GM23338 (cell line): Measurements from ENCODE around the gene DYNLT4. TPM values are rescaled to one million over a fixed set of nuclear protein-coding genes. Genes with fewer than 3 reads are reported as not detected.

Source experiments
- ATAC-seq: fragments of 200-7000 bp; cut with Tn5 transposase; 3 replicates; pipeline ENCODE4 v1.9.1; 2020
- DNase-seq: peaks from one replicate; pipeline ENCODE4 v3.0.0-alpha.2; 2015; ENCODE audit warnings: low spot score
- H2AFZ ChIP-seq: fragments of 200-600 bp; sonication (generic); 2 replicates; pipeline ENCODE4 v1.8.0; 2016; ENCODE audit warnings: antibody characterized with exemption, mild to moderate bottlenecking, moderate library complexity
- H3F3A ChIP-seq: fragments of 200-600 bp; sonication (generic); replicated peaks from 2 replicates; pipeline ENCODE4 v1.8.0; 2017; ENCODE audit warnings: antibody characterized with exemption, mixed run types, low read depth
- H3K27ac ChIP-seq: fragments of 200-600 bp; sonication (generic); 2 replicates; pipeline ENCODE4 v1.6.1; 2016; ENCODE audit warnings: low read depth
- H3K27me3 ChIP-seq: fragments of 200-600 bp; sonication (generic); 2 replicates; pipeline ENCODE4 v1.8.0; 2016; ENCODE audit warnings: mild to moderate bottlenecking, mixed run types, moderate library complexity; ENCODE audit not compliant: insufficient read depth
- H3K36me3 ChIP-seq: fragments of 200-600 bp; sonication (generic); 2 replicates; pipeline ENCODE4 v1.8.0; 2016; ENCODE audit warnings: mild to moderate bottlenecking; ENCODE audit not compliant: insufficient read depth
- H3K4me1 ChIP-seq: fragments of 200-600 bp; sonication (generic); 2 replicates; pipeline ENCODE4 v1.8.0; 2016; ENCODE audit warnings: mild to moderate bottlenecking, moderate library complexity; ENCODE audit not compliant: insufficient read depth
- H3K4me2 ChIP-seq: fragments of 200-600 bp; sonication (generic); 2 replicates; pipeline ENCODE4 v1.7.1; 2017; ENCODE audit warnings: mixed run types
- H3K4me3 ChIP-seq: fragments of 200-600 bp; sonication (generic); 2 replicates; pipeline ENCODE4 v1.6.1; 2016; ENCODE audit warnings: mixed run types
- H3K79me2 ChIP-seq: fragments of 200-600 bp; sonication (generic); replicated peaks from 2 replicates; pipeline ENCODE4 v1.8.0; 2017; ENCODE audit warnings: mild to moderate bottlenecking; ENCODE audit not compliant: insufficient read depth
- H3K9me2 ChIP-seq: fragments of 200-600 bp; sonication (generic); 2 replicates; pipeline ENCODE4 v1.8.0; 2017; ENCODE audit not compliant: insufficient read depth
- H4K20me1 ChIP-seq: fragments of 200-600 bp; sonication (generic); replicated peaks from 2 replicates; pipeline ENCODE4 v1.8.0; 2017; ENCODE audit warnings: mild to moderate bottlenecking; ENCODE audit not compliant: insufficient read depth
- H3K27ac Mint-ChIP-seq: 2 replicates; pipeline ENCODE4 v1.8.0; 2020; ENCODE audit warnings: inconsistent platforms, mild to moderate bottlenecking, moderate library complexity, mixed read lengths
- H3K27me3 Mint-ChIP-seq: 3 replicates; pipeline ENCODE4 v1.8.0; 2022; ENCODE audit warnings: low read depth, mild to moderate bottlenecking, moderate library complexity, mixed read lengths, inconsistent platforms; ENCODE audit not compliant: insufficient read depth, poor library complexity
- H3K36me3 Mint-ChIP-seq: 3 replicates; pipeline ENCODE4 v1.8.0; 2021; ENCODE audit warnings: low read depth, mild to moderate bottlenecking, inconsistent platforms, moderate library complexity, mixed read lengths
- H3K4me1 Mint-ChIP-seq: 3 replicates; pipeline ENCODE4 v1.8.0; 2020; ENCODE audit warnings: mild to moderate bottlenecking, inconsistent platforms, mixed read lengths
- H3K4me3 Mint-ChIP-seq: 3 replicates; pipeline ENCODE4 v1.8.0; 2021; ENCODE audit warnings: moderate library complexity, mild to moderate bottlenecking, inconsistent platforms, mixed read lengths
- H3K9me3 Mint-ChIP-seq: 3 replicates; pipeline ENCODE4 v1.8.0; 2020; ENCODE audit warnings: moderate library complexity, mild to moderate bottlenecking, inconsistent platforms, mixed read lengths
- CREB1 ChIP-seq: fragments of 250-450 bp; sonication (Bioruptor Pico); IDR thresholded peaks from 2 replicates; pipeline ENCODE4 v1.5.0; 2020; ENCODE audit warnings: low read depth, mild to moderate bottlenecking, moderate library complexity
- EZH2 ChIP-seq: fragments of 200-600 bp; sonication (generic); IDR thresholded peaks from one replicate; pipeline ENCODE4 v1.8.0; 2017; ENCODE audit warnings: antibody characterized with exemption, mild to moderate bottlenecking, low read depth; ENCODE audit not compliant: unreplicated experiment
- POLR2AphosphoS5 ChIP-seq: IDR thresholded peaks from 2 replicates; pipeline ENCODE4 v1.6.1; 2016; ENCODE audit warnings: antibody characterized with exemption, low read depth
- ZNF114 ChIP-seq: fragments of 250-450 bp; sonication (Bioruptor Pico); IDR thresholded peaks from 2 replicates; pipeline ENCODE4 v1.5.0; 2020; ENCODE audit warnings: mild to moderate bottlenecking, moderate library complexity
- ZNF331 ChIP-seq: fragments of 250-450 bp; sonication (Bioruptor Pico); IDR thresholded peaks from 2 replicates; pipeline ENCODE4 v1.5.0; 2020; ENCODE audit warnings: low read depth, mild to moderate bottlenecking, moderate library complexity
- polyA plus RNA-seq: library from polyadenylated mRNA; unstranded; fragments of >200 nt; fragmentation: Nextera tagmentation; extraction: Ambion mirVana; gene quantifications from 2 replicates; pipeline ENCODE4 v1.2.1, GENCODE V29; 2016
- total RNA-seq: library from RNA; depleted of rRNA; stranded (reverse); fragments of >200 nt; shearing (Covaris generic); gene quantifications from 2 replicates; pipeline ENCODE4 v1.2.3, GENCODE V29; 2014
- TF ChIP-seq, protein P1 (sequence below), 2 experiments: fragments of 200-600 bp in 1 of 2; sonication (generic) in 1 of 2; conservative IDR thresholded peaks; 2 replicates each; pipeline versions ENCODE4 v1.5.1 to v1.6.1; 2016 to 2017; ENCODE audit warnings: antibody characterized with exemption in 2 of 2, low read depth in 2 of 2, mild to moderate bottlenecking in 2 of 2, moderate library complexity in 1 of 2
- TF ChIP-seq, protein P2 (sequence below): IDR thresholded peaks from 2 replicates; pipeline ENCODE4 v1.6.1; 2016; ENCODE audit warnings: antibody characterized with exemption
- TF ChIP-seq, protein P3 (sequence below): fragments of 250-450 bp; sonication (Bioruptor Pico); IDR thresholded peaks from 2 replicates; pipeline ENCODE4 v1.5.0; 2020; ENCODE audit warnings: mild to moderate bottlenecking, moderate library complexity

DYNLT4 gene
- total and polyA plus RNA-seq, 2 experiments from 2014 or later: 0.73 TPM; not detected in 1

DNA sequence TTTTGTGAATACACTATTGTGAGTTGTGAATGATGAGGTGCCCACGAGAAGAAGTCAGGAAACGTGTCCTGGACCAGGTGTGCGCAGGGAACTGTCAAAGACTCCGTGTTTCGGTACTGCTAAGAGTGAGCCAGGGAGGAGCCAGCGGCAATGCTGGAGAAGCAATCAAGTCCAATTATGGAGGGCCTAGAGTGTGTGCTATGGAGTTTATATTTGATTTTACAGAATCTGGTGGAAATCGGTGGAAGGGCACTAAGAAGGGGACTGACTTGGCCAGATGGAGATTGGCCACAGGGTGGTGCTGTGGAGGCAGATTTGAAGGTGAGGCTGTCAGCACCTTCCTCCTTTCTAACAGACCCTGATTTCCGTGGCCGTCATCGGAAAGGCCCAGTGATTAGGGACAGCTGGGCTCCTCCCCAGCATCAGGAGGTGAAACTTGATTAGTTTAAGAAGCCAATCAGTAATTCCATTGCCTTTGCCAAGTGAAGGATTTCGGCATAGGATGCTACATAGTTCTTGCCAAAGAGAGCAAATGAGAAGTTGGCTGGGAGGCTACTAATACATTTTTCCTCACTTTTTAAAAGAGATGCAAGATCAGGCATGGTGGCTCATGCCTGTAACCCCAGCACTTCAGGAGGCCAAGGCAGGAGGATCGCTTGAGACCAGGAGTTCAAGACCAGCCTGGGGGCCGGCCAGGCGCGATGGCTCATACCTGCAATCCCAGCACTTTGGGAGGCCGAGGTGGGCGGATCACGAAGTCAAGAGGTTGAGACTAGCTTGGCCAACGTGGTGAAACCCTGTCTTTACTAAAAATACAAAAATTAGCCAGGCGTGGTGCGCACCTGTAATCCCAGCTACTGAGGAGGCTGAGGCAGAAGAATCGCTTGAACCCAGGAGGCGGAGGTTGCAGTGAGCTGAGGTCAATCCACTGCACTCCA is 28.9 kb upstream of the DYNLT4 start:
- TF ChIP-seq, protein P1, sequence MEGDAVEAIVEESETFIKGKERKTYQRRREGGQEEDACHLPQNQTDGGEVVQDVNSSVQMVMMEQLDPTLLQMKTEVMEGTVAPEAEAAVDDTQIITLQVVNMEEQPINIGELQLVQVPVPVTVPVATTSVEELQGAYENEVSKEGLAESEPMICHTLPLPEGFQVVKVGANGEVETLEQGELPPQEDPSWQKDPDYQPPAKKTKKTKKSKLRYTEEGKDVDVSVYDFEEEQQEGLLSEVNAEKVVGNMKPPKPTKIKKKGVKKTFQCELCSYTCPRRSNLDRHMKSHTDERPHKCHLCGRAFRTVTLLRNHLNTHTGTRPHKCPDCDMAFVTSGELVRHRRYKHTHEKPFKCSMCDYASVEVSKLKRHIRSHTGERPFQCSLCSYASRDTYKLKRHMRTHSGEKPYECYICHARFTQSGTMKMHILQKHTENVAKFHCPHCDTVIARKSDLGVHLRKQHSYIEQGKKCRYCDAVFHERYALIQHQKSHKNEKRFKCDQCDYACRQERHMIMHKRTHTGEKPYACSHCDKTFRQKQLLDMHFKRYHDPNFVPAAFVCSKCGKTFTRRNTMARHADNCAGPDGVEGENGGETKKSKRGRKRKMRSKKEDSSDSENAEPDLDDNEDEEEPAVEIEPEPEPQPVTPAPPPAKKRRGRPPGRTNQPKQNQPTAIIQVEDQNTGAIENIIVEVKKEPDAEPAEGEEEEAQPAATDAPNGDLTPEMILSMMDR (conservative IDR thresholded peaks at IDR 0.05; ENCODE audit: low read depth in 2 of 2): peak; percentile 93 to 95
- TF ChIP-seq, protein P2, sequence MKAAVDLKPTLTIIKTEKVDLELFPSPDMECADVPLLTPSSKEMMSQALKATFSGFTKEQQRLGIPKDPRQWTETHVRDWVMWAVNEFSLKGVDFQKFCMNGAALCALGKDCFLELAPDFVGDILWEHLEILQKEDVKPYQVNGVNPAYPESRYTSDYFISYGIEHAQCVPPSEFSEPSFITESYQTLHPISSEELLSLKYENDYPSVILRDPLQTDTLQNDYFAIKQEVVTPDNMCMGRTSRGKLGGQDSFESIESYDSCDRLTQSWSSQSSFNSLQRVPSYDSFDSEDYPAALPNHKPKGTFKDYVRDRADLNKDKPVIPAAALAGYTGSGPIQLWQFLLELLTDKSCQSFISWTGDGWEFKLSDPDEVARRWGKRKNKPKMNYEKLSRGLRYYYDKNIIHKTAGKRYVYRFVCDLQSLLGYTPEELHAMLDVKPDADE: no peak
- H3K27ac Mint-ChIP-seq: no peak overlapping the region

DNA sequence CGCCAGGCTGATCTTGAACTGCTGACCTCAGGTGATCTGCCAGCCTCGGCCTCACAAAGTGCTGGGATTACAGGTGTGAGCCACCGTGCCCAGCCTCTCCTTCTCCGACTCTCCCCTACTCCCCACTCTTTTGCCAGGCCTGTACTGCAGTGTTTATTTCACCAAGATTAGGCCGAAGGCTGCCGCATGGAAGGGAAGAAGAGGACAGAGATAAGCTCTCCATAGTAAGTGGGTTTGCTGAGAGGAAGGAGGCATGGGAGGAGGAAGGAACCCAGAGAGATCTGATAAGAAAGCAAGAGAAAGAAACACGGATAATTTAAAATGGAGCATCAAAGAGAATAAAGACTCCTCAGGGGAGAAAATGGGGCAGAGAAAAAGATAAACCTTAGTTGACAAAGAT is 27.2 kb upstream of the DYNLT4 start:
- no peaks in the 10 kb centered on the region for H3F3A ChIP-seq
- no peak overlapping the region for H2AFZ ChIP-seq
- H3K36me3 ChIP-seq: no peaks in the 10 kb centered on the region
- Mint-ChIP-seq H3K36me3 (no peaks in the 10 kb centered on the region), H3K9me3 (no peaks in the 10 kb centered on the region), H3K27me3 (peaks cover 5% of the 10 kb centered on the region), H3K4me3 (no peak overlapping the region), H3K4me1 (peaks cover 15% of the 10 kb centered on the region; the same call in 2 of the 3 replicates), H3K27ac (no peak overlapping the region)
- no peaks in the 10 kb centered on the region for H4K20me1 ChIP-seq
- no peak overlapping the region for H3K27ac ChIP-seq
- ATAC-seq (no peak), DNase-seq (no peak)
- no peak overlapping the region for H3K4me2 ChIP-seq
- H3K4me1 ChIP-seq: no peaks in the 10 kb centered on the region; the same call in 1 of the 2 replicates
- no peak overlapping the region for H3K4me3 ChIP-seq
- H3K27me3 ChIP-seq: no peaks in the 10 kb centered on the region
- no peaks in the 10 kb centered on the region for H3K79me2 ChIP-seq
- H3K9me2 ChIP-seq: no peaks in the 10 kb centered on the region
- TF ChIP-seq, protein P3, sequence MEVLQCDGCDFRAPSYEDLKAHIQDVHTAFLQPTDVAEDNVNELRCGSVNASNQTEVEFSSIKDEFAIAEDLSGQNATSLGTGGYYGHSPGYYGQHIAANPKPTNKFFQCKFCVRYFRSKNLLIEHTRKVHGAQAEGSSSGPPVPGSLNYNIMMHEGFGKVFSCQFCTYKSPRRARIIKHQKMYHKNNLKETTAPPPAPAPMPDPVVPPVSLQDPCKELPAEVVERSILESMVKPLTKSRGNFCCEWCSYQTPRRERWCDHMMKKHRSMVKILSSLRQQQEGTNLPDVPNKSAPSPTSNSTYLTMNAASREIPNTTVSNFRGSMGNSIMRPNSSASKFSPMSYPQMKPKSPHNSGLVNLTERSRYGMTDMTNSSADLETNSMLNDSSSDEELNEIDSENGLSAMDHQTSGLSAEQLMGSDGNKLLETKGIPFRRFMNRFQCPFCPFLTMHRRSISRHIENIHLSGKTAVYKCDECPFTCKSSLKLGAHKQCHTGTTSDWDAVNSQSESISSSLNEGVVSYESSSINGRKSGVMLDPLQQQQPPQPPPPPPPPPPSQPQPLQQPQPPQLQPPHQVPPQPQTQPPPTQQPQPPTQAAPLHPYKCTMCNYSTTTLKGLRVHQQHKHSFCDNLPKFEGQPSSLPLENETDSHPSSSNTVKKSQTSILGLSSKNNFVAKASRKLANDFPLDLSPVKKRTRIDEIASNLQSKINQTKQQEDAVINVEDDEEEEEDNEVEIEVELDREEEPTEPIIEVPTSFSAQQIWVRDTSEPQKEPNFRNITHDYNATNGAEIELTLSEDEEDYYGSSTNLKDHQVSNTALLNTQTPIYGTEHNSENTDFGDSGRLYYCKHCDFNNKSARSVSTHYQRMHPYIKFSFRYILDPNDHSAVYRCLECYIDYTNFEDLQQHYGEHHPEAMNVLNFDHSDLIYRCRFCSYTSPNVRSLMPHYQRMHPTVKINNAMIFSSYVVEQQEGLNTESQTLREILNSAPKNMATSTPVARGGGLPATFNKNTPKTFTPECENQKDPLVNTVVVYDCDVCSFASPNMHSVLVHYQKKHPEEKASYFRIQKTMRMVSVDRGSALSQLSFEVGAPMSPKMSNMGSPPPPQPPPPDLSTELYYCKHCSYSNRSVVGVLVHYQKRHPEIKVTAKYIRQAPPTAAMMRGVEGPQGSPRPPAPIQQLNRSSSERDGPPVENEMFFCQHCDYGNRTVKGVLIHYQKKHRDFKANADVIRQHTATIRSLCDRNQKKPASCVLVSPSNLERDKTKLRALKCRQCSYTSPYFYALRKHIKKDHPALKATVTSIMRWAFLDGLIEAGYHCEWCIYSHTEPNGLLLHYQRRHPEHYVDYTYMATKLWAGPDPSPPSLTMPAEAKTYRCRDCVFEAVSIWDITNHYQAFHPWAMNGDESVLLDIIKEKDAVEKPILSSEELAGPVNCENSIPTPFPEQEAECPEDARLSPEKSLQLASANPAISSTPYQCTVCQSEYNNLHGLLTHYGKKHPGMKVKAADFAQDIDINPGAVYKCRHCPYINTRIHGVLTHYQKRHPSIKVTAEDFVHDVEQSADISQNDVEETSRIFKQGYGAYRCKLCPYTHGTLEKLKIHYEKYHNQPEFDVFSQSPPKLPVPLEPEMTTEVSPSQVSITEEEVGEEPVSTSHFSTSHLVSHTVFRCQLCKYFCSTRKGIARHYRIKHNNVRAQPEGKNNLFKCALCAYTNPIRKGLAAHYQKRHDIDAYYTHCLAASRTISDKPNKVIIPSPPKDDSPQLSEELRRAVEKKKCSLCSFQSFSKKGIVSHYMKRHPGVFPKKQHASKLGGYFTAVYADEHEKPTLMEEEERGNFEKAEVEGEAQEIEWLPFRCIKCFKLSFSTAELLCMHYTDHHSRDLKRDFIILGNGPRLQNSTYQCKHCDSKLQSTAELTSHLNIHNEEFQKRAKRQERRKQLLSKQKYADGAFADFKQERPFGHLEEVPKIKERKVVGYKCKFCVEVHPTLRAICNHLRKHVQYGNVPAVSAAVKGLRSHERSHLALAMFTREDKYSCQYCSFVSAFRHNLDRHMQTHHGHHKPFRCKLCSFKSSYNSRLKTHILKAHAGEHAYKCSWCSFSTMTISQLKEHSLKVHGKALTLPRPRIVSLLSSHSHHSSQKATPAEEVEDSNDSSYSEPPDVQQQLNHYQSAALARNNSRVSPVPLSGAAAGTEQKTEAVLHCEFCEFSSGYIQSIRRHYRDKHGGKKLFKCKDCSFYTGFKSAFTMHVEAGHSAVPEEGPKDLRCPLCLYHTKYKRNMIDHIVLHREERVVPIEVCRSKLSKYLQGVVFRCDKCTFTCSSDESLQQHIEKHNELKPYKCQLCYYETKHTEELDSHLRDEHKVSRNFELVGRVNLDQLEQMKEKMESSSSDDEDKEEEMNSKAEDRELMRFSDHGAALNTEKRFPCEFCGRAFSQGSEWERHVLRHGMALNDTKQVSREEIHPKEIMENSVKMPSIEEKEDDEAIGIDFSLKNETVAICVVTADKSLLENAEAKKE (CRISPR knock-in tag): no peak
- TF ChIP-seq ZNF331 (CRISPR knock-in tag): no peak
- no peak for TF ChIP-seq ZNF114
- TF ChIP-seq EZH2: no peak
- no peak for TF ChIP-seq POLR2AphosphoS5
- TF ChIP-seq CREB1: no peak

More for the DNA sequence above, 28.9 kb upstream of the DYNLT4 start:
- Histone ChIP-seq H3K27ac (no peak overlapping the region), H3K4me1 (no peaks in the 10 kb centered on the region; the same call in 1 of the 2 replicates), H3K4me3 (no peak overlapping the region), H3F3A (no peaks in the 10 kb centered on the region), H2AFZ (no peak overlapping the region), H3K4me2 (no peak overlapping the region), H3K36me3 (no peaks in the 10 kb centered on the region), H3K79me2 (no peaks in the 10 kb centered on the region), H3K9me2 (no peaks in the 10 kb centered on the region), H4K20me1 (no peaks in the 10 kb centered on the region), H3K27me3 (no peaks in the 10 kb centered on the region)
- Mint-ChIP-seq H3K4me3 (no peak overlapping the region), H3K27me3 (peaks cover 3% of the 10 kb centered on the region), H3K4me1 (peaks cover 12% of the 10 kb centered on the region; the same call in 2 of the 3 replicates), H3K36me3 (no peaks in the 10 kb centered on the region), H3K9me3 (no peaks in the 10 kb centered on the region)
- DNase-seq (peak; percentile 95), ATAC-seq (peak; percentile 84)
